Dendritic cell treated with granulocyte-macrophage colony-stimulating factor and Interleukin-4, amounts not matched to agents 40 ng/mL and 50 ng/mL, for 4 days (primary cell): ENCODE results near the gene MACROD1.

Source experiments
- H3K27ac Mint-ChIP-seq: one replicate; pipeline ENCODE4 v1.8.0; 2022; ENCODE audit warnings: mild to moderate bottlenecking, mixed read lengths
- H3K27me3 Mint-ChIP-seq: one replicate; pipeline ENCODE4 v1.8.0; 2022; ENCODE audit warnings: mild to moderate bottlenecking, mixed read lengths
- H3K36me3 Mint-ChIP-seq: one replicate; pipeline ENCODE4 v1.8.0; 2022; ENCODE audit warnings: low read depth, mixed read lengths
- H3K4me1 Mint-ChIP-seq: one replicate; pipeline ENCODE4 v1.8.0; 2022; ENCODE audit warnings: low read depth, mixed read lengths
- H3K4me3 Mint-ChIP-seq: one replicate; pipeline ENCODE4 v1.8.0; 2022; ENCODE audit warnings: mild to moderate bottlenecking, moderate library complexity, mixed read lengths
- H3K9me3 Mint-ChIP-seq: one replicate; pipeline ENCODE4 v1.8.0; 2022; ENCODE audit warnings: mixed read lengths
- intact Hi-C: fragments of 100-400 bp; cut with micrococcal nuclease; formaldehyde crosslinking; loops from one replicate; pipeline ENCODE4 v1.15.0; 2022

Gene MACROD1

DNA sequence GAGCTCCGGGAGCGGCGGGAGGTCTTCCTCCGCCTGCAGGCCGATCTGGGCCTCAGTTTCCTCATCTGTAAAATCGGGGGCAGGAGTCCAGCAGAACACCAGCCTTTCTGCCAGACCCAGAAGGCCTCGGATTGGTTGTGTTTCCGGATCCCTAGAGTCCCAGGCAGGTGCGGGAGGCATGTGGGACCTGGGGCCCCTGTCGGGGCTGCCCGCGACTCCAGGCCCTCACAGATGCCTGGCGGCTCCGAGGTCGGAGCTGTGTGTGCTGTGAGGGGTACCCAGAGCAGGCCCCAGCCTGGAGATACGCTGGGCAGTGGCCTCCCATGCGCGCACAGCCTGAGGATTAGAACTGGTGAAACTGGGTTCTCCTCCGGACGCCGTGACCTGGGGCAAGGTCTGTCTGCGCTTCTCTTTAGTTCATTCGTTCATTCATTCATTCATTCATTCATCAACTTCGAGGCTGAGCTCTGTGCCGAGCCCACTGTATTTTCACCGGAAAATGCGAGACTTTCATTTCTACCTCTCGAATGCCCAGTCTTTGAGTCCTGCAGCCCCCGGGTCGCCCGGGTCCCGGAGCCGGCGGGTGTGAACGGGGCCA, 105.6 kb downstream of the MACROD1 start:
- Mint-ChIP-seq H3K27ac (no peak overlapping the region), H3K4me3 (peak overlapping the region; percentile 58), H3K9me3 (no peaks in the 10 kb centered on the region), H3K36me3 (no peaks in the 10 kb centered on the region), H3K27me3 (peaks cover 68% of the 10 kb centered on the region), H3K4me1 (peaks cover 8% of the 10 kb centered on the region)
- intact Hi-C loops = no loop called here

DNA sequence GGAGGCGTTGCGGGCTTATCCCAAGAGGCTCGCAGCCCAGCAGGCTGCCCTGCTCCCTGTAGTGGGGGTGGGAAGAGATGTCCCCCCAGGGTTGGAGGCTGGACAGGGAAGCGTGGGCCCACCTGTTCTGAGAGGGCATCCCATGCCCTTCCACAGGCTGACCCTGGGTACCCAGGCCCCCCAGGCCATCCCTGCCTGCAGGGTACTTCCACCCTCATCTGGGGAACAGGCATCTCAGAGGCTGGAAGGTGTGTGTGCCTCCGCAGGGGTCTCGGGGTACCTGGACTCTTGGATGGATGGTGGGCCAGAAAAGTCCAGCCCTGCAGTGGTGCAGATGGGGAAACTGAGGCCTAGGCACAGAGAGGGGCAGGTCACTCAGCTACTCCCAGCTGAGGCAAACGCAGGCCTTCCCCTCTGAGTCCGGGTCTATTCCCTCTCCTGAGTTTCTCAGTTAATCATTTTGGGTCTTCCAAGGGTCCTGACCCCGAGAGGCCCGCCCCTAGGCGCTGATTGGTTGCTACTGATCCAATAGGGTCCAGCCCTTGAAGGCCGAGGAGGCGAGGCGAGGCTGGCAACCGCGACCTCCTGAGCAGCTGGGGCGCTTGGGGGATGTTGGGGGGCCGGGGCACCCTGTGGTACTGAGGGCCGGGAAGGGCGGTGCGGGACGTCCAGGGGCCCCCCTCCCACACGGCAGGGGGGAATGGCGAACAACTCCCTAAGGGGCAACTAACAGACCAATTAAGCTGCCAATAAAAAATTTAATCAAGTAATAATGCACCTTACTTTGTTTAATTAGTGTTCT, 106.4 kb downstream of the MACROD1 start:
- Mint-ChIP-seq H3K4me3 (no peak overlapping the region), H3K36me3 (no peaks in the 10 kb centered on the region), H3K27me3 (peaks cover 72% of the 10 kb centered on the region), H3K4me1 (peaks cover 8% of the 10 kb centered on the region), H3K27ac (no peak overlapping the region), H3K9me3 (no peaks in the 10 kb centered on the region)
- intact Hi-C loops = no loop called here

DNA sequence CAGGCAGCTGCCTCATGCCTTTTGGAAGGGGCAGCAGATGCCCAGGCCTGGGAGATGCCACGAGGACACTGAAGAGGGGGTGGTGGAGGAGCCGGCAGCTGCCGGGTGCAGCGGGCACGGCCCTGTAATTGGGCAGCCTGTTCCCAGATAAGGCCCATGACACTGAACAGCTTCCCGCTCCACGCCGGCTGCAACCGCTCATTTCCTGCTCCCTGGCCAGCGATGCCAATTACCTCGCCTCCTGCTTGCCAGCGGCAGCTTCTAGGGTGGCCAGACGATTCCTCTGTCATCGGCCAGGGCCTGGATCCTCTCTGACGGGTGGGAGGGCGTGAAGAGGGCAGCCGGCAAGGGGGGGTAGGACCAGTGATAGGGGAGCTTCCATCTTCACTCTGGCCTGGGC, 107.4 kb downstream of the MACROD1 start:
- no peak overlapping the region for H3K4me3 Mint-ChIP-seq

DNA sequence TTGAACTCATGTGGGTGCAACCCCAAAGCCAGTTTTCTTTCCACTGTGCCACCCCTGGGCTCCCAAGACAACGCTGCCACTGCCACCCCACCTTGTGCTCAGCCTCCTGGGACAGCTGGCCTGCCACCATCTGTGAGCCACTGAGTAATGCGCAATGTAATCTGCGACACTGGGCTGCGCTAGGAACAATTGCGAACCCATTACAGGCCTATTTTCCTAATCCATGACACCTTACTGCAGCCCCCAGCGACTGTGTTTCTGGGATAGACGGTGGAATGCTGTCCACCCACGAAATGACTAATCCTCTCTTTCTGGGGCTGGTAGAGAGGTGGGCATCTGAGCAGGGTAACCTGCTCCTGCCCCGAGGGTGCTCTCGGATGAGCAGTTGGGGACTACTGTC, 108.0 kb downstream of the MACROD1 start:
- Mint-ChIP-seq H3K4me3 (no peak overlapping the region), H3K4me1 (peaks cover 8% of the 10 kb centered on the region), H3K9me3 (no peaks in the 10 kb centered on the region), H3K27ac (no peak overlapping the region), H3K36me3 (no peaks in the 10 kb centered on the region), H3K27me3 (peaks cover 60% of the 10 kb centered on the region)
- intact Hi-C loops = no loop called here

More for the DNA sequence above, 107.4 kb downstream of the MACROD1 start:
- Mint-ChIP-seq H3K9me3 (no peaks in the 10 kb centered on the region), H3K27ac (no peak overlapping the region), H3K27me3 (peaks cover 66% of the 10 kb centered on the region), H3K4me1 (peaks cover 8% of the 10 kb centered on the region), H3K36me3 (no peaks in the 10 kb centered on the region)
- intact Hi-C loops = no loop called here

GRCh38 chr11:64056861-64057260, 109.1 kb downstream of the MACROD1 start:
- H3K27ac Mint-ChIP-seq = no peak overlapping the region
- intact Hi-C loops = no loop called here
- no peaks in the 10 kb centered on the region for H3K36me3 Mint-ChIP-seq
- H3K4me3 Mint-ChIP-seq = no peak overlapping the region
- peaks cover 8% of the 10 kb centered on the region for H3K4me1 Mint-ChIP-seq
- no peaks in the 10 kb centered on the region for H3K9me3 Mint-ChIP-seq
- H3K27me3 Mint-ChIP-seq = peaks cover 50% of the 10 kb centered on the region

- intact Hi-C loops = no loop called here
- peaks cover 5% of the 10 kb centered on the region for H3K4me1 Mint-ChIP-seq
- H3K4me3 Mint-ChIP-seq = no peak overlapping the region
- peaks cover 44% of the 10 kb centered on the region for H3K27me3 Mint-ChIP-seq
- no peak overlapping the region for H3K27ac Mint-ChIP-seq
- H3K36me3 Mint-ChIP-seq = no peaks in the 10 kb centered on the region
- H3K9me3 Mint-ChIP-seq = no peaks in the 10 kb centered on the region
These were observed 109.6 kb downstream of the MACROD1 start for GRCh38 chr11:64056213-64056785.

- intact Hi-C loops = no loop called here
- peaks cover 33% of the 10 kb centered on the region for H3K27me3 Mint-ChIP-seq
- no peaks in the 10 kb centered on the region for H3K36me3 Mint-ChIP-seq
- no peaks in the 10 kb centered on the region for H3K4me1 Mint-ChIP-seq
- no peak overlapping the region for H3K27ac Mint-ChIP-seq
- no peak overlapping the region for H3K4me3 Mint-ChIP-seq
- H3K9me3 Mint-ChIP-seq = no peaks in the 10 kb centered on the region
These were observed 110.8 kb downstream of the MACROD1 start for GRCh38 chr11:64055077-64055476.

- no peaks in the 10 kb centered on the region for H3K4me1 Mint-ChIP-seq
- peaks cover 20% of the 10 kb centered on the region for H3K27me3 Mint-ChIP-seq
- H3K27ac Mint-ChIP-seq = no peak overlapping the region
- H3K4me3 Mint-ChIP-seq = no peak overlapping the region
- no peaks in the 10 kb centered on the region for H3K9me3 Mint-ChIP-seq
- no peaks in the 10 kb centered on the region for H3K36me3 Mint-ChIP-seq
- intact Hi-C loops = no loop called here
These were observed 112.2 kb downstream of the MACROD1 start for GRCh38 chr11:64053699-64054098.

DNA sequence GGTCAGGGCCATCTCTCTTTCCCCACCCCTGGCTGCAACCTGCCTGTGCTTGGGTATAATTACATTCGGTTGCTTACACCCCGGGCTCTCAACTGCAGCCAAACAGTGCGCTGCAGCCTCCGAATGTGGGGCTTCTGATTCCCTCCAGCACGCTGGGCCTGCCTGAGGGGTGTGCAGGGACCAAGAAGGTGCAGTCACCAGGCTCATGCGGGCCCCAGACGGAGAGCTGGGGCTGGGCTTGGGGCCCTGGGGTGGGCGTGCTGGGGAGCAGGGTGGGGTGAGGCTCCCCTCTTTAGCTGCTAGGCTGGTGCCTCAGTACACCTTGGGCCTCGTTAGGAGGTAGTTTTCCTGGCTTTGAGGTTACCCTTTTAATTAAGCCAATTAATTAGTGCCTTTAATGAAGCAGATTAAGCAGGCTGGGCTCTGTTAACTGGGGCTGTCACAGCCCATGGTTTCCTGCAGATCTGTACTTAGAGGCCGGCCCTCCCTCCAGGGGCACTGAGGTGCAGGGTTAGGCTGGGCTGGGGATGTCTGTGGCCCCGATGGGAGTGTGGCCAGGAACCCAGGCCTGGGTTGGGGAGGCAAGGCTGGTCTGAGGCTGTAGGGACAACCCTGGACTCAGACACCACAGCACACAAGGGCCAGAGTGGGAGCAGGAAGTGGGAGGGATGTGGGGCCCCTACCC, 112.8 kb downstream of the MACROD1 start:
- Mint-ChIP-seq H3K27ac (no peak overlapping the region), H3K4me3 (no peak overlapping the region), H3K36me3 (no peaks in the 10 kb centered on the region), H3K27me3 (peaks cover 14% of the 10 kb centered on the region), H3K9me3 (no peaks in the 10 kb centered on the region), H3K4me1 (no peaks in the 10 kb centered on the region)
- intact Hi-C loops = no loop called here

DNA sequence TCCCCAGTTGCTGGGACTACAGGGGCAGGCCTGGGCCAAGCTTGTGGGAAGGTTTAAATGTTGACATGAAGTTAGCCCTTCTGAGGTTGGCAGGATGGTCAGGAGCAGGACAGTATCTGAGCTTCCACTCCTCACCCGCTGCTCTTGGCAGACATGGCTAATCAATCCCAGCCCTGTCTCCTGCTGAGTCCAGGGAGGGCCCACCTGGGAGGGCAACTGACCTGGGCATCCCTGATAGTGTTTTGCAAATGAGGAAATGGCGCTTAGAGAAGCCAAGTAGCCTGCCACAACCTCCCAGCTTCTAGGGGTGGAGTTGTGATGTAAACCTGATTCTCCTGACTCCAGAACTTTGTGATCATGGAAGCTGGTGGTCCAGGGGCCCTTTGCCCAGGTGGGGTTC, 113.5 kb downstream of the MACROD1 start:
- H3K4me1 Mint-ChIP-seq = peaks cover 4% of the 10 kb centered on the region
- H3K27ac Mint-ChIP-seq = no peak overlapping the region
- no peaks in the 10 kb centered on the region for H3K9me3 Mint-ChIP-seq
- no peaks in the 10 kb centered on the region for H3K36me3 Mint-ChIP-seq
- intact Hi-C loops = no loop called here
- peaks cover 13% of the 10 kb centered on the region for H3K27me3 Mint-ChIP-seq
- no peak overlapping the region for H3K4me3 Mint-ChIP-seq

DNA sequence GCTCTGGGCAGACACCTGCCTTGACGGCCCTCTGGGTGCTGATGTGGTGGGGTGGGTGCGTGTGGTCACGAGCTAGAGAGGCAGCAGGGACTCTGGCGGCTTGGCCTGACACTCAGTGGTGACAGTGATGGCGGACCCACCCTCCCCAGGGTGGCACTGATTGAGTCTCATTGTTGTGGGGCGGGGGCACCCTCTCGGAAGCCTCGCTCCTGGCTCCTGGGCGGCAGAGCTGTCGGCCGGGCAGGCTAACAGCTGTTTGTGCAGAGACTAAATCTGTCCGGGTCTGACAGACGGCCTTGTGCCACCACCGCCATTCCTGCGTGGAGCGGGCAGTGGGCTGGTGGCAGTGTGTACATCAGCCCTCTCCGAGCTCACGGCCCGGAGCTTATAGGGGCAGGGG, 114.6 kb downstream of the MACROD1 start:
- Mint-ChIP-seq H3K27me3 (peaks cover 8% of the 10 kb centered on the region), H3K36me3 (no peaks in the 10 kb centered on the region), H3K4me3 (no peak overlapping the region), H3K9me3 (no peaks in the 10 kb centered on the region), H3K27ac (no peak overlapping the region), H3K4me1 (peaks cover 8% of the 10 kb centered on the region)
- intact Hi-C loops = no loop called here

- Mint-ChIP-seq H3K9me3 (no peaks in the 10 kb centered on the region), H3K27ac (no peak overlapping the region), H3K4me3 (no peak overlapping the region), H3K36me3 (no peaks in the 10 kb centered on the region), H3K27me3 (peaks cover 3% of the 10 kb centered on the region), H3K4me1 (peaks cover 12% of the 10 kb centered on the region)
- intact Hi-C loops = no loop called here
These were observed 116.4 kb downstream of the MACROD1 start for GRCh38 chr11:64049509-64049908.

DNA sequence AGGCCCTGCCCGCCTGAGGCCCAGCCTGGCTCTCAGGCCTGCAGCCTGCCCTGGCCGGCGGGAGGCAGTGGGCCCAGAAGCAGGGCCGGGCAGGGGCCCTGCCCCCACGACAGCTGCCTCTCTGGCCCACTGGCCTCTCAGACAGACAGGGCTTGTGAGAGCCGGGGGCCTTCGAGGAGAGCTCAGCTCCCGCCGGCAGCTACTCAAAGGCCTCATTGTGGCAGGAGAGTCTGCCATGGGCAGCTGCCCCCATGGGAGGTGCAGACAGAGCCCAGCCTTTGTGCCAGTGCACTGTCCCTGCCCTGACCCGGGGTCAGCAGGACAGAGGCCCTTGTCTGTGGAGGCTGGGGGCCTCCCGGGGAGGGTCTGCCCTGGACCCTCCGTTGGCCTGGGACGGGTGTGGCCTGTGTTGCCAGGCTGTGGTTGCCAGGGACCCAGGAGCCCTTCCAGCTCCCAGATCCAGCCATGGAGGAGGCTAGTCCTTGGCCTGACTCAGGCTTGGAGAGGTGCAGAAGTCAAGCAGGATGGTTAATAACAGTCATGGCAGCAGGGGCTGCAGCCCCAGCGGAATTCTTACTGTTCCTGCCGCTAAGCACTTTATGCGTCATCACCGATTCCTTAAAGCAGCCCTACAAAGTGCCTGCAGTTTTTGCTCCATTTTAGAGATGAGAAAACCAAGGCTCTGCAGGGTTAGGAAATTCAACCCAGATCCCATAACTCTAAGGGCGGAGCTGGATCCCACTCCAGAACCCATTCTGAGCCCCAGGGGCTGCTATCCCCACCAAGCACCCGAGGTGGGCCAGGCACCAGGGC, 117.7 kb downstream of the MACROD1 start:
- H3K9me3 Mint-ChIP-seq = no peaks in the 10 kb centered on the region
- H3K27ac Mint-ChIP-seq = no peak overlapping the region
- no peak overlapping the region for H3K4me3 Mint-ChIP-seq
- peaks cover 5% of the 10 kb centered on the region for H3K27me3 Mint-ChIP-seq
- no peaks in the 10 kb centered on the region for H3K36me3 Mint-ChIP-seq
- intact Hi-C loops = no loop called here
- H3K4me1 Mint-ChIP-seq = peaks cover 13% of the 10 kb centered on the region
